ENCODE results near the gene SLC1A2.

The SLC1A2 gene

GRCh38 chr11:35413598-35413997 is 5.8 kb downstream of the SLC1A2 start:
- no peak for DNase-seq (ENCODE audit: low spot score)

DNA sequence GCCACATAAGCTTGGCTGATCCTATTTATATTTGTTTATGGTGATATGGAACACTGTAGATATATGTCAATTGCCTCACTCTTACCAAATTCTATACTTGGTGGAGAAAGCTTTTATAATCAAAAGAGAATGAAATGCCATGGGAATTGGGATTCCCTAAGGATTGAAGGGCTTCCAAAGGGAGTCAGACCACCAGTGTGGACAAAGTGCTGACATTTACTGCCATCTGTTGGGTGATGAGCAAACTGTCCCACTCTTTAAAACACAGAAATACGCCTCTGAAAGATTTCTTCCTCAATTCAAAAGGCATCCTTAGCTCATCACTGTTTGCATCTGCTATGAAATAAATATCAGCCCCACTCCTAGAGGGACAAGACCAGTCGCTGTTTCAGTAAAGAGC is 7.1 kb downstream of the SLC1A2 start:
- DNase-seq (ENCODE audit: low spot score): no peak

DNA sequence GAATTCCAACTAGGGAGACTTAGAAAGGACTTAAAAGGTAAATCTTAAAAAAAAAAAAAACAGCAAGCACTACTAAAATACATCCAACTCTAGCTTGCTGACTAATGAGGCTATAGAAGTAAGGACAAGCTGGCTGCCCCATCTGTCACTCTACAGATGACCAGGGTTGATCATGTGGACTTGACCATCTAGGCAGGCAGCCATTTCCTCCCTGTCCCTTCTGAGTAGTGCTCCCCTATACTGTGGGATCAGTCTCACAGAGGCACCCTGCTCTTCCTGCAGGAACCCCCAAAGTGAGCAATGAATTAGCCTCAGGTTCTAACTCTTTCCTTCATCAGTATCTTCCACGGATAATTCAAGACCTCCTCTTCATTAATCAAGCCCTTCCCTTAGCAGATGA is 12.3 kb downstream of the SLC1A2 start:
- DNase-seq (ENCODE audit: low spot score): no peak

GRCh38 chr11:35404388-35404775 is 15.0 kb downstream of the SLC1A2 start:
- DNase-seq (ENCODE audit: low spot score): no peak

- DNase-seq (ENCODE audit: low spot score): no peak
These were observed 15.5 kb downstream of the SLC1A2 start for GRCh38 chr11:35403765-35404387.

DNA sequence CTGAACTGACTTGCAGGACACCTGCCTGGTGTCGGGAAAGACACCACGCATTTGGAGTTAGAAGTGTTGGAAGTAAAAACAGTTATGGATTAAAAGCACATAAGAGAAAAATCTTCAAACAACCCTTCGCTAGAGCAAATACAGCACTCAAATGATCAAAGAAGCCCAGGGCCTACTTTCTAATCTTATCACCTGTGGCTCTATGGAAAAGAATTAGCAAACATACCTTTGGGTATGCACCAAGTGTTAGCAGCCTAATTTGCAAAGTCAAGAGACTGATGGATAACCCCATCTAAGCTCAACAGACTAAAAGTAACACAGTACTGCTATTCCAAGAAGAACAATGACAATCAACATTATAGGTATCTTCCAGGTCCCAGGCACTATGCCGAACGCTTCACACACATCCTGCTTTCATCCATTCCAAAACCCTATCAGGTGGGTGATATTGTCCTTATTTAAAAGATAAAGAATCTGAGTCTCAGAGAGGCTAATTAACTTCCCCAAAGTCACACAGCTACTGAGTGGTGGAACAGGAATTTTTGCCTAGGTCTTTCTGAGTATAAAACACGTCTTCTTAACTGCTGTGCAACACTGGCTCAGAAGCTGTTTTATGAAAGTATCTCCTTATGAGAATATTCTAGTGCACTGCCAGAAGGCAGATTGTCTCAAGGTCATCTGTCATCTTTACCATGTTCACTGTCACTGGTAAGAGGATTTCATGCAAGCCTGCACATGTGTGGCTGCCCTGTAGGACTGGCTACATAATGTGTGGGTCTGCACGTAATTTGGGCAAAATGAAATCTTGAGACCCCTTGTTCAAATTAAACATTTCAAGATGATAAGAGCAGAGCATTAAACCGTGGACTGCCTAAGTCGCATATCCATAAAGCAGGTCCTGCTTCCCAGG is 16.4 kb downstream of the SLC1A2 start:
- DNase-seq (ENCODE audit: low spot score): no peak

- DNase-seq (ENCODE audit: low spot score): no peak
These were observed 20.5 kb downstream of the SLC1A2 start for GRCh38 chr11:35398881-35399280.

- DNase-seq (ENCODE audit: low spot score): no peak
These were observed 24.4 kb downstream of the SLC1A2 start for GRCh38 chr11:35394941-35395340.

DNA sequence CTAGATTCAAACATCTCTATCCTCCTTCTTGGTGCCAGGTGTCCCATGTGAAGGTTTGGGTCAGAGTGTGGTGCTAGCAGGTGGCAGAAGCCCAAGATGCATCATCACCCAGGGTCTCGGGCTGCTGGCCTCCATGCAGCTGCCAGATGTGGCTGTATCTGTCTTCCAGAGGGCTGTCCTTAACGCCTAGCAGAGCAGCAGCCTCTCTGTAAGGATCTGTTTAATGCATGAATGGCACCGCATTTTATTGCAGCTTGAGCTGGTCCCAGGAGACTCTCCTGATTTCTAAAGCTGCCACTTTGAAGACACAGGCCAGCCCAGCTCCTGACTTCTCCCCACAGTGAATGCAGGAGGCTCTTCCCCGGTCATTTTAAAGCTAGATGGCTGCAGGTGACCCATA is 26.3 kb downstream of the SLC1A2 start:
- DNase-seq (ENCODE audit: low spot score): no peak

DNA sequence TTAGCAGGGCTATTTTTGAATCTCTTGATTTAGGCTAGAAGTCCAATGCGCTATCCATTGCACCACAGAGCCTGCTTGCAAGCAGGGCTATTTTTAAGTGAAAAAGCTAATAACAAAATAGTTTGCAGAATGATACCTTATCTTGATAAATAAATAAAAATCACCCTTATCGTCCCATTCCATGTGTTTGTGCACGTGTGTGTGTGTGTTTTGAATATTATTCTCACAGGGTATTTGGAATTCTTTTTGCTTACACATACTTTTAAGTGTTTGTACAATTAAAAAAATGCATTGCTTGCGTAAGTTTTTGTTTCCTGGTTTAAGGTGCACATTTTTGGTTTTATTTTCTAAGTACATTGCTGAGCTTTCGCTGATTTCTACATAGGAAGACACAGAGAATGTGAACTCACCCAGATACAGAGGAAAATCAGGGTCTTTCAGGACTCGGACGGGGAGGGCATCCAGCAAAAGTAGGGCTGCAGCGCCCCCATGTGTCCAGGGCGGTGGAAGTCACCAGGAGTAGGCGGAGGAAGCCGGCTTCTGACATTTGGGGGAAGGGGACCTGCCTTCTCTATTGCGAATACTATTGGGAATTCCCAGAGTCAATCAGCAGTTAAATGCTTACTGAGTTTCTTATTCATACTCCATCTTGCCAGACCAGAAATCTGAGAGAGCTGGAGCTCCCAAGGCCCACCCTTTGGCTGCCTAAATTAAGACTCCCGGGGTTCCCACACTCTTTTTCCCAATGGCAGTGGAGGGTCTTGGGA is 27.3 kb downstream of the SLC1A2 start:
- DNase-seq (ENCODE audit: low spot score): peak; percentile 25

GRCh38 chr11:35390737-35391682 is 28.3 kb downstream of the SLC1A2 start:
- DNase-seq (ENCODE audit: low spot score): no peak

- DNase-seq (ENCODE audit: low spot score): no peak
These were observed 29.4 kb downstream of the SLC1A2 start for GRCh38 chr11:35389897-35390465.

DNA sequence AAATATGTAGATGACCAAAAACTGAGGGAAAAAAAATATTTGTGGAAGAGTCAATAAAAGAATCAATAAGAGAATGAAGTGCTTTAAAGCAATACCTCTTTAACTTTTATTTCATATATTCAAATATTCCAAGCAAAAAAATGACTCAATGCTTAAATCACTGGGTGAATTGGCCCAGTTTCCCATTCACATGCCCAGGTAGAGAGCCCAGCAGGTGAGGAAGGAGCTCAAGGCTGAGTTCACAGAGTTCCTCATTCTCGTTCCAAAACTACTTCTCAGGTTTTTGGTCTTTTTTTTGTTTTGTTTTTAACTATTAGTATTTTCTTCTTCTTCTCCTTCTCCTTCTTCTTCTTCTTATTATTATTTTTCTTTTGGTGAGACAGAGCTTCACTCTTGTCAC is 30.2 kb downstream of the SLC1A2 start:
- DNase-seq (ENCODE audit: low spot score): no peak

DNA sequence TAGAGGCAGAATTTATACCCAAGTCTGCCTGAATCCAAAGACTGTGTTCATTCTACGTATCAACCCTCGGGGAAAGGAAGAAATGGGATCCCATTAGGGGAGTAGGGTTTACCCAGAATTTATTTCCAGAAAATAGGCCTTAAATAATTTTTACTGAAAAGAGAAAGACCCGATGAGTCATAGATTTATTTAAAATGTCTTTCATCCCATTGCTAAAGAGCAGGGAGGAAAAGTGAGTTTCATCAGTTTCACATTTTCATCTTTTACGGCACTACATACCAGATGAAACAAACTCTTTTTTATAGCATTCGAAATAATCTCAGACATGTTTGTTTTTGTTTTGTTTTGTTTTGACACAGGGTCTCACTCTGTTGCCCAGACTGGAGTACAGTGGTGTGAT is 31.3 kb downstream of the SLC1A2 start:
- no peak for DNase-seq (ENCODE audit: low spot score)

DNA sequence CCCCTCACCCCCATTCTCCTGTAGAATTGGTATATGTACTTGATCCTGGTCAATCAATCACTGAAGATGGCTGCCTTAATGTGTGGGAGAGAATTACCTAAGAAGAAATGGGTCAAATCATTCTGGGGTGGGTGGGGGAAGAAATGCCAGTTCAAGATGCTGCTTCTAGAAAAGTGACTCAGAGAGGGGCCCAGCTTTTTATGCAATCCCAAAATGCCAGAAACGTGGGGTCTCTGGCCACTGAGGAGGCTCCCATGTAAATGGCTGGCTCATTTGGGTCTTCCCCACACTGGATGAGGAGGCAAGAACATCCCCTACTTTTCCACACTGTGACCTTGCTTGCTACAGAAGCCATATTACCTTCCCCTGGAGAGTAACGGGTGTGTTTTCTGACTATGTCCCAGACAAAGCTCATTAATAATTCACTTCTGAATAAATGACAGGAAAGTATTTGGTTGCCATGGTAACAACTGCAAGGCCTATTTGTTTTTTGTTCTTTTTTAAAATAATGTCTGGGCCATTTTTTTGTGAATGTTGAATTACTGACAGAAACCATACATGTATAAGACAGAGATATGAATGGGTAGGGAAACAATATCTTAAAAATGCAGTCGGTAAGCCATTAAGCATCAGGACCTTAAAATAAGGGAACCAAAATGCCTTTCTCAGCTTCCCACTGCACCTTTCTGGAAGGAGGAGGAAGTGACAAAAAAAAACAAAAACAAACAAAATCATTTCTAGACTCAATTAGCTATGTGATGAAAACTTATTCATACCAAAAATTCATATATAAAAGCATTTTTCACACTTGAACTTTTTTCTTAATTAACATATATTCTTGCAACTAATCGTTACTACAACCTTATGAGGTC is 32.0 kb downstream of the SLC1A2 start:
- no peak for DNase-seq (ENCODE audit: low spot score)

- DNase-seq (ENCODE audit: low spot score): no peak
These were observed 35.4 kb downstream of the SLC1A2 start for GRCh38 chr11:35383953-35384352.

GRCh38 chr11:35381709-35382322 is 37.5 kb downstream of the SLC1A2 start:
- DNase-seq (ENCODE audit: low spot score): no peak

GRCh38 chr11:35380603-35381002 is 38.8 kb downstream of the SLC1A2 start:
- DNase-seq (ENCODE audit: low spot score): no peak

- DNase-seq (ENCODE audit: low spot score): no peak
These were observed 42.1 kb downstream of the SLC1A2 start for GRCh38 chr11:35377262-35377661.

- DNase-seq (ENCODE audit: low spot score): no peak
These were observed 42.7 kb downstream of the SLC1A2 start for GRCh38 chr11:35376613-35377012.

Data from hematopoietic multipotent progenitor cell treated with erythropoietin and hydrocortisone succinate and interleukin-3 and kit ligand, for 17 days (in vitro differentiated cells).